GM21381 (cell line): ENCODE measurements around the gene ID1.
A peak's percentile ranks its signal among the peaks of the same experiment; 100 is the strongest.
"Not testable (repeated sequence)": the region's sequence is repeated elsewhere in the genome, so short reads cannot be mapped to it uniquely, and the experiment has no call there.

Source experiments
- ATAC-seq: cut with Tn5 transposase; IDR thresholded peaks from one replicate; pipeline ENCODE4 v1.9.1; 2021; ENCODE audit warnings: mild to moderate bottlenecking, moderate library complexity; ENCODE audit not compliant: unreplicated experiment

The ID1 gene

GRCh38 chr20:31596831-31597480 lies 8.1 kb upstream of the ID1 start:
- ATAC-seq, result no peak

DNA sequence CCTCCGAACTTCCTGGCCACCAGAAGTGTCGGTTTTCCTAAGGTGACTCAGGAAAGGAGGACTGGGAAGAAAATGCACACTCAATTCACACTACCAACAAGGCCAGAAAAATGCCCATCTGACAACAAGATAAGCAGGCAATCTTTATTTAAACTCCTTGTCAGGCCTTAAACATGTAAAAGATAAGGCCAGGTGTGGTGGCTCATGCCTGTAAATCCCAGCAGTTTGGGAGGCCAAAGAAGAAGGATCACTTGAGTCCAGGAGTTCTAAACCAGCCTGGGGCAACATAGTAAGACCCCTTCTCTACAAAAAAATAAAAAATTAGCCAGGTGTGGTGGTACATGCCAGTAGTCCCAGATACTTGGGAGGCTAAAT lies 7.6 kb upstream of the ID1 start:
- ATAC-seq, result no peak

- ATAC-seq, result no peak
Measured at GRCh38 chr20:31602431-31602778, 2.7 kb upstream of the ID1 start.

DNA sequence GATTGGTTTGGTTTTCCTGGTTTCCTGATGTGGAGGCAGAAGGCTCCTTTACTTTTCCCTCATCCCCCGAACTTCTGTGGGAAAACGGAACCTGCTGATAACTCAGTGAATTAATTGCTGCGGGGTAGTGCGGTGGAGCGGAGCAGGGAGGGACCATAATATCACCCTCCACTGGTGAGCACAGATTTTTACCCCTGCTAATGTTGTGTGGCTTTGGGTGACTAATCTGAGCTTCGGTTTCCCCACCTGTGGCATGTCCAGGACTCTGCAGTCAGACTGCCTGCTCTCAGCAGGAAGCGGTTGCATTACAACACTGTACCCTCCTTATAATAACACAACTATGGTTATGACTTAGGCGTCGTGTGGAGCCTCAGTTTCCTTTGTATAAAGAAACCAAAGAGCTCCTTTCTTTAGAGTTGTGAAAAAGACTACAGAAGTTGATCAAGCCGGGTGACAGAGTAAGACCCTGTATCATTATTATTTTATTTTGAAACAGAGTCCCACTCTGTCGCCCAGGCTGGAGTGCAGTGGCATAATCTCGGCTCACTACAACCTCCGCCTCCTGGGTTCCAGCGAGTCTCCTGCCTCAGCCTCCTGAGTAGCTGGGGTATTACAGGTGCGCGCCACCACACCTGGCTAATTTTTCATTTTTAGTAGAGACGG lies 2.2 kb upstream of the ID1 start:
- ATAC-seq, result peak; percentile 59

DNA sequence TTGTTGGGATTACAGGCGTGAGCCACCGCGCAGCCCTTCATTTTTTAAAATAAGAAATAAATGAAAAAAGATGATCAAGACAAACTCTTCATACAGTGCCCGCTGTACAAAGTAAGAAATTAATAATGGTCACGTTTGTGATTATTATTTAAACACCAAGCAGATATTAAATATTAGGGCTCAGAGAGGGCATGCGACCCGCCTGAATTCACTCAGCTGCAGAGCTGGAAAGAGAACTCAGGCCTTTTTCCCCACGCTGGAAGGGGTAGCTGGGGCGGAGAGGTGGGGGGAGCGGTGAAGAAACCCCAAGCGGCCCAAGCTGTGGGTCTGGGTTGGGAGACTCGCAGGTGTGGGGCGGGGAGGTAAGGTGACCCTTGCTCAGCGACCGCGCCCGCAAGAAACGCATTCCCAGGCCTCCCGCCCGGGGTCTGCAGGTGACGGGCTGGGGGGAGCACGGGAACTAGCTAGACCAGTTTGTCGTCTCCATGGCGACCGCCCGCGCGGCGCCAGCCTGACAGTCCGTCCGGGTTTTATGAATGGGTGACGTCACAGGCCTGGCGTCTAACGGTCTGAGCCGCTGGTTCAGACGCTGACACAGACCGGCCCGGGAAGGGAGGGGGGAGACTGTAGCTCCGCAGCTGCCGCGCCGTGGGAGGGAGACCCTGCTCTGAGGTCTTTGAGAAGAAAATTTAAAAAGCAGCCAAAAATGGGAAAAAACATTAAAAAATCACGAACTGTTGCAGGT lies 1.1 kb upstream of the ID1 start:
- no peak for ATAC-seq

GRCh38 chr20:31604567-31605030 lies 490 bp upstream of the ID1 start:
- ATAC-seq, result no peak

- ATAC-seq, result no peak
Measured at GRCh38 chr20:31605902-31606803, 1.1 kb downstream of the ID1 start.

DNA sequence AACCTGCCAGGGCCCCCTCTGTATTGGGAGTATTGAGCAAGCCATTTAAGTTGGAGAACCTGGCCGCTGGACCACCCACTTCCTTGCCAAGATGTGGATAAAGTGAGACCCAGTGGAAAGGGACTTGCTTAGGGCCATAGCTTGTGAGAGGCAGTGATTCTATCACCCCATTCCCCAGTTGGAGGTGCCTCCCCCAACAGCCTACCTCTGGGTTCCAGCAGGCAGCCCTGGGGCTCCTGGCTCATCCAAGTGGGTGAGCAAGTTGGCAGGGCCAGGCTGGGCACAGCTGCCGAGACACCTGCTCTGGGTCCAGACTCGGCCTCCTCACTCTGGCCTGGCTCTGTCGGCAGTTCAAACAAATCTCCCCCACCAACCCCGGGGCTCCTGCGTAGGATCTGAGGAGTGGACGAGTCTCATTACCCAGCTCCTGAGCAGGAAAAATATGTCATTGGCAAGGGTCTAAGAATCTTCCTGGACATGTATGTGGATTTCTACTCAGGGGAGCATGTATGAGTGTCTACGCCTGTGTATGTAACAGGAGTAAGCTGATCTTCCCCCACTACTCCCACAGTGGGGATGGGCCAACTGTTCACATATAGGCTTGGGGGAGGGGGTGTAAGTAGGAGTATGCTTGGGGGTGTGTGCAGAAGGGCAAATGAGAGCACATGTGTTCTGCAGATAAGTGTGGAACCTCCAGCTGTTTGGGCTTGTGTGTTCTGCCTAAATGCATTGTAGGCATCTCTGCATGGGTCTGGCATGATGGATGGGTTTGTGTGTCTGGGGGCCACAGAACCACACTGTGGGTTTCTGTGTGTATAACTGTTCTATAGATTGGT lies 1.9 kb downstream of the ID1 start:
- no peak for ATAC-seq

- ATAC-seq, result no peak
Measured at GRCh38 chr20:31607640-31608250, 2.7 kb downstream of the ID1 start.

DNA sequence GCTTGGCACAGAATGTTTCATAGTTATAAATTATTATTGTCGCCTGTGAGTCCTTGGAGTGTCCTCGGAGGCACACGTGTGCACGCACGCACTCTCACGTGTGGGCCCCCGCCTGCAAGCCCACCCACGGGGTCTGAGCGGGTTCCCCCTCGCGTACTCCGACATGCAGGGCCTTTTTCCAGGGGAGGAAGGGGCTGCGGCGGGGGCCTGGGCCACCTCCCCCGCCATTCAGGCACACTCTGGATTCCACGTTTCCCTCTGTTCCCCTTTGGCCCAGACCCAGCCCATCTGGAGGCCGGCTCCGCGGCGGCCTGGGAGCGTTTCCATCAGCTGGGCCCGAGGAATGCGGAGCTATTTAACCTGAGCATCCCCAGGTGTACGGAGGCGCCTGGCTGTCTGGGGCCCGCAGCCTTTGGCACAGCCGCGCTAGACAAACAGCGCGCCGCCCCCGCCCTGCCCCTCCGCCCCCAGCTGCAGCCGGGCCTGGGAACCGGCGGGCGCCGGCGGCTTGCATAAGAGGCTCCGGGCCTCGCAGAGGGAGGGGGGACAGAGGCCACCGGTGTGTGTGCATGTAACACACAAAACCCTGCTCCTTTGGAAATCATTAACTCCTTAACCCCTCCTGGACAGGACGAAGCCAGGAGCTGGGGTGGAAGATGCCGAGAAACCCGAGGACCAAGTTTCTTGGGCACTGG lies 3.3 kb downstream of the ID1 start:
- no peak for ATAC-seq

DNA sequence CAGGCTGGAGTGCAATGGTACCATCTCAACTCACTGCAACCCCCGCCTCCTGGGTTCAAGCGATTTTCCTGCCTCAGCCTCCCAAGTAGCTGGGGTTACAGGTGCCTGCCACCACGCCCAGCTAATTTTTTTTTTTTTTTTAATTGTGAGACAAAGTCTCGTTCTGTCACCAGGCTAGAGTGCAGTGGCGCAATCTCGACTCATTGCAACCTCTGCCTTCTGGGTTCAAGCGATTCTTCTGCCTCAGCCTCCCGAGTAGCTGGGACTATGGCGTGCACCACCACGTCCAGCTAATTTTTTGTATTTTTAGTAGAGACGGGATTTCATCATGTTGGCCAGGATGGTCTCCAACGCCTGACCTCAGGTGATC lies 7.2 kb downstream of the ID1 start:
- ATAC-seq, result not testable (repeated sequence)

DNA sequence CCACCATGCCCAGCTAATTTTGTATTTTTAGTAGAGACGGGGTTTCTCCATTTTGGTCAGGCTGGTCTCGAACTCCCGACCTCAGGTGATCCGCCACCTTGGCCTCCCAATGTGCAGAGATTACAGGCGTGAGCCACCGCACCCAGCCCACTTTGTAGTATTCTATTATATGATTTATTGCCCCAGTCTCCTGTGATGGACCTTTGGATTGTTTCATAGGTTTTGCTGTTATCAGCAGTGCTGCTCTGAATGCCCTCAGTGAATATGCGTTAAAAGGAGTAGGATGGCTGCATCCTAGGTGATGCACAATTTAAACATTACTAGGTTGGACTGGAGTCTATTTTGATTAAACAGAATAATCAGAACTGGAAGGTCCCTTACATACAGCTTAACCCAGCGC lies 10.3 kb downstream of the ID1 start:
- ATAC-seq, result no peak

GRCh38 chr20:31617432-31618104 lies 12.5 kb downstream of the ID1 start:
- no peak for ATAC-seq

DNA sequence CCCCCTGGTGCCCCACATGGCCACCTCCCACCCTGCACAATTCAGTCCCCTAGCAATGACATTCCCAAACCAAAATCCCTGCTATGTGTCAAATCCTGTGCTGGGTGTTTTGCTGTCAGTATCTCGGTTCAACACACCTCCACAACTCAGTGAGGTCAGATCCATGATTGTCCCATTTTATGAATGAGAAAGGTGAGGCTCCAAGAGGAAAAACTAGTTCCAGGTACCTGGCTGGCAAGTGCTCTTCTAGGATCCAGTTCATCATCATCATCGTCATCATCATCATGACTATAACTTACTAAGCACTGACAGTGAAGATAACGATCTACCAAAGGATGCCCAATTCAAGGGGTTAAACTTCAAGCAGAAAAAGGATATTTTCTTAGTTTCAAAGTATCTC lies 15.2 kb downstream of the ID1 start:
- ATAC-seq, result no peak

DNA sequence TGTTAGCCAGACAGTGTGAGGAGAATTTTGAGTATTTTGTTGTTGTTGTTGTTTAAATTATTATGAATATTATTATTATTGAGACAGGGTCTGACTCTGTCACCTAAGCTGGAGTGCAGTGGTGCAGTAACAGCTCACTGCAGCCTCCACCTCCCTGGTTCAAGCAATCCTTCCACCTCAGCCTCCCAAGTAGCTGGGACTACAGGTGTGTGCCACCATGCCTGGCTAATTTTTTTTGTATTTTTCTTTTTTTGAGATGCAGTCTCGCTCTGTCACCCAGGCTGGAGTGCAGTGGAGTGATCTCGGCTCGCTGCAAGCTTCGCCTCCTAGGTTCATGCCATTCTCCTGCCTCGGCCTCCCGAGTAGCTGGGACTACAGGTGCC lies 18.0 kb downstream of the ID1 start:
- not testable (repeated sequence) for ATAC-seq

DNA sequence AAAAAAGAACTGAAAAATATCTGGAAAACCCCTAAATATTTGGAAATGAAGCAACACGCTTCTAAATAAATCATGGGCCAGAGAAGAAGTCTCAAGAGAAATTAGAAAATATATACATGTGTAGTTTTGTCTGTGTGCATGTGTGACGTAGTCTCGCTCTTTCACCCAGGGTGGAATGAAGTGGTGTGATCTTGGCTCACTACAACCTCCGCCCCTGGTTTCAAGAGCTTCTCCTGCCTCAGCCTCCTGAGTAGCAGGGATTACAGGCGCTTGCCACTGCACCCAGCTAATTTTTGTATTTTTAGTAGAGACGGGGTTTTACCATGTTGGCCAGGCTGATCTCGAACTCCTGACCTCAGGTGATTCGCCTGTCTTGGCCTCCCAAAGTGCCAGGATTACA lies 21.4 kb downstream of the ID1 start:
- not testable (repeated sequence) for ATAC-seq

DNA sequence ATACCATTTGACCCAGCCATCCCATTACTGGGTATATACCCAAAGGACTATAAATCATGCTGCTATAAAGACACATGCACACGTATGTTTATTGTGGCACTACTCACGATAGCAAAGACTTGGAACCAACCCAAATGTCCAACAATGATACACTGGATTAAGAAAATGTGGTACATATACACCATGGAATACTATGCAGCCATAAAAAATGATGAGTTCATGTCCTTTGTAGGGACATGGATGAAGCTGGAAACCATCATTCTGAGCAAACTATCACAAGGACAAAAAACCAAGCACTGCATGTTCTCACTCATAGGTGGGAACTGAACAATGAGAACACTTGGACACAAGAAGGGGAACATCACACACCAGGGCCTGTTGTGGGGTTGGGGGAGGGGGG lies 23.0 kb downstream of the ID1 start:
- ATAC-seq, result not testable (repeated sequence)

- no peak for ATAC-seq
Measured at GRCh38 chr20:31630187-31630790, 25.2 kb downstream of the ID1 start.
